ENCODE results near the gene GXYLT2.

GRCh38 chr3:72985576-72985975, 97.7 kb downstream of the GXYLT2 start:
- no peak for TF ChIP-seq CTCF (IDR thresholded peaks at IDR 0.05; ENCODE audit: borderline replicate concordance, extremely low read depth, low read length, poor library complexity, severe bottlenecking)
- TF ChIP-seq EZH2 (IDR thresholded peaks at IDR 0.05; ENCODE audit: borderline replicate concordance, low read depth, low read length, severe bottlenecking) = no peak

All from DND-41 (cell line).